22Rv1 (cell line): ENCODE data around the gene EHMT1.
"Not testable (repeated sequence)": the region's sequence is repeated elsewhere in the genome, so short reads cannot be mapped to it uniquely, and the experiment has no call there.

Experiments
- H3K27ac ChIP-seq: fragments of 450-650 bp; 2 replicates; pipeline ENCODE4 v1.5.1; 2017
- ZFX ChIP-seq: fragments of 450-650 bp; IDR thresholded peaks from 2 replicates; pipeline ENCODE4 v1.6.1; 2017; ENCODE audit warnings: antibody characterized with exemption, borderline replicate concordance
- TF ChIP-seq, protein P1 (sequence below): fragments of 450-650 bp; IDR thresholded peaks from 2 replicates; pipeline ENCODE4 v1.5.1; 2017; ENCODE audit warnings: mild to moderate bottlenecking

Gene EHMT1

DNA sequence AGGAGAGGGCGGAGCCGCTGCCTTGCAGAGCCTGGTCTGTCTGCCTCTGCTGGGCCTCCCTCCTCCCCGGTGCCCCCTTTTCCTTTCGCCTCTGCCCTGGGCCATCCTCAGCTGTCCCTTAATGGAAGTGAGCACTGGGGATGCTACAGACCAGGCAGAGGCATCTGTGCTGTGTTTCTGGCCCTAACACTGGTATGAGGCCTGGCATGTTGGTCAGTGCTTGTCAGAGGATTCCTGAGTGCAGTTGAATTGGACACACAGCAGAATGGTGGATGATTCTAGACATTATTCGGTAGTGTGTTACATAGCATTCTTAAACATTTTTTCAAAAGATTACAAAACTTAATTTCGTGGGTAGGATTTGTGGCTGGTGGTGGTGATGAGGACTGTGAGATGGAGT is 88.6 kb downstream of the EHMT1 start:
- TF ChIP-seq, protein P1, sequence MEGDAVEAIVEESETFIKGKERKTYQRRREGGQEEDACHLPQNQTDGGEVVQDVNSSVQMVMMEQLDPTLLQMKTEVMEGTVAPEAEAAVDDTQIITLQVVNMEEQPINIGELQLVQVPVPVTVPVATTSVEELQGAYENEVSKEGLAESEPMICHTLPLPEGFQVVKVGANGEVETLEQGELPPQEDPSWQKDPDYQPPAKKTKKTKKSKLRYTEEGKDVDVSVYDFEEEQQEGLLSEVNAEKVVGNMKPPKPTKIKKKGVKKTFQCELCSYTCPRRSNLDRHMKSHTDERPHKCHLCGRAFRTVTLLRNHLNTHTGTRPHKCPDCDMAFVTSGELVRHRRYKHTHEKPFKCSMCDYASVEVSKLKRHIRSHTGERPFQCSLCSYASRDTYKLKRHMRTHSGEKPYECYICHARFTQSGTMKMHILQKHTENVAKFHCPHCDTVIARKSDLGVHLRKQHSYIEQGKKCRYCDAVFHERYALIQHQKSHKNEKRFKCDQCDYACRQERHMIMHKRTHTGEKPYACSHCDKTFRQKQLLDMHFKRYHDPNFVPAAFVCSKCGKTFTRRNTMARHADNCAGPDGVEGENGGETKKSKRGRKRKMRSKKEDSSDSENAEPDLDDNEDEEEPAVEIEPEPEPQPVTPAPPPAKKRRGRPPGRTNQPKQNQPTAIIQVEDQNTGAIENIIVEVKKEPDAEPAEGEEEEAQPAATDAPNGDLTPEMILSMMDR = no peak
- no peak for TF ChIP-seq ZFX
- H3K27ac ChIP-seq = no peak overlapping the region

DNA sequence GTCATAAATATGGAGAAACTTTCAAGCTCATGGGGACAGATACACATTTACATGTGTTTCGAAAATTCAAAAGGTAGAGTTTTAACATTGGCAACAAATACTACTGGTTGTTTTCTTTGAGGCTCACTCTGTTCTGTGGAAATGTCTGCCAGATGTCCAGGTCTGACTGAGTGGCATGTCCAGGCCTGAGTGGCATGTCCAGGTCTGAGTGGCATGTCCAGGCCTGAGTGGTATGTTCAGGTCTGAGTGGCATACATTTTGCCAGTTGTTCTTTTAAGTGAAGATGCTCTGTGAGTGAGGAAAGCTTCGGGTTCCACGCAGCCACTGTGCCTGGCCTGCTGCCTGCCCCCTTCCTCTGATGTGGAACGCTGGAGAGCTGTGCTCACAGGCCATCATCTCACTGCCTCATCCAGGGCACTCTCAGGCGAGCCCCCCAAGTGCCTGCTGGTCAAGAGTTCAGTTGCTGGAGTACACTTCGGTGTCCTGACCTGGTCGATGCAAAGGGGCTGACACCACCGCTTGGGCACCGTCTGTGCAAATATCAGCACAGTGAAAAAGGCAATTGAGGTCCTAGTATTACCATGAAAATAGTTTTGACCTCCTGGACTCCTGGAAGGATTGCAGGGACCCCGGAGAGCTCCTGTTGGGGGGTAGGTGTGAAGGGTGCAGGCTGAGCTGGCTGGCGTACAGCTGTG is 89.9 kb downstream of the EHMT1 start:
- TF ChIP-seq, protein P1 = no peak
- TF ChIP-seq ZFX = no peak
- no peak overlapping the region for H3K27ac ChIP-seq

DNA sequence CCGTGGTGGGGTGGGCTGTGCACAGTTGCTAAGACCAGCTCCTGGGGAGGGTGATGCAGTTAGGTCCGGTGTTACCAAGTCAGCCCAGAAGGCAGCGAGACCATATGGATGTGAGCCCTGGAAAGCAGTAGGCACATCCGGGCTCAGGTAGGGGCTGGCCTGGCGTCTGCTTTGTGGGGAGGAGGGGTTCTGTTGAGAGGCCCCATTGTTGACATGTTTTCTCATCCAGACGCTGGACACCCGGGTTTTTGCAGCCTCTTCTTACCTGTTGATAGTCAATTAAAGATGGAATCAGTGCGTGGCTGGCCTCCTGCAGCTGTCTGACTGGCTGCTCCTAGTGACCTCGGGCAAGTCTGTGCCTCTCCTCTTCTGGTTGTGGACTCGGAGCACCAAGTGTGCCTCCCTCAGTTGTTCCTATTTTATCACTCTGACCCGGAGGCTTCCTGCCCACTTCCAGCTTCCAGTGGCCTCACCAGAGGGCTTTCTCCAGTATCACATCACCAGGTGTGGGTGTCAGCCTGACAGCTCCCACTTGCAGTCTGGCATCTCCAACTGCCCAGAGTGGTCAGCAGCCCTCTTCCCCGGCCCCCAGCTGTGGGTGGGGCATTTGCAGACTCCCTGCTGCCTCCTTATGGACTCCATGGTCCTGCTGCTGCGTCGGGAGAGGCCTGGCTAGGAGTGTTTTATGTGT is 90.8 kb downstream of the EHMT1 start:
- no peak overlapping the region for H3K27ac ChIP-seq
- no peak for TF ChIP-seq ZFX
- TF ChIP-seq, protein P1 = no peak

DNA sequence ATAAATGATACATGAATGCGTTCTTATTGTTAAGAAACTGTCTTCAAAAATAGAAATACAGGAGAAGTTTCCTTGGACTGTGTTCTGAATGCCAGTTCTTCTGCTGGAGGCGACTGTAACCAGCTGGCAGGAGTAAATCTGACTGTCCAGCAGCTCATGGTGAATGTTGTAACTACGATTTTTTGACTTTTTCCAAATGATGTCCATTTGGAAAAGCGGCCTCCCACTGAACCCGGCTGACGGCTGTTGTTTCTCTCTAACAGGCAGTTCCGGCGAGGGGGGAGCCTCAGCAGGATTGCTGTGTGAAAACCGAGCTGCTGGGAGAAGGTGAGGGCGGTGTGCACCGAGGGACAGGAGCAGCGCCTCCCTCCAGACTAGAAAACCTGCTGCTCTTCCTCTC is 91.9 kb downstream of the EHMT1 start:
- TF ChIP-seq, protein P1 = no peak
- TF ChIP-seq ZFX = no peak
- H3K27ac ChIP-seq = no peak overlapping the region

- TF ChIP-seq, protein P1 = no peak
- no peak for TF ChIP-seq ZFX
- H3K27ac ChIP-seq = no peak overlapping the region
Measured at GRCh38 chr9:137711678-137712105, 92.9 kb downstream of the EHMT1 start.

GRCh38 chr9:137715321-137715720 is 96.5 kb downstream of the EHMT1 start:
- no peak overlapping the region for H3K27ac ChIP-seq
- no peak for TF ChIP-seq ZFX
- TF ChIP-seq, protein P1 = no peak

DNA sequence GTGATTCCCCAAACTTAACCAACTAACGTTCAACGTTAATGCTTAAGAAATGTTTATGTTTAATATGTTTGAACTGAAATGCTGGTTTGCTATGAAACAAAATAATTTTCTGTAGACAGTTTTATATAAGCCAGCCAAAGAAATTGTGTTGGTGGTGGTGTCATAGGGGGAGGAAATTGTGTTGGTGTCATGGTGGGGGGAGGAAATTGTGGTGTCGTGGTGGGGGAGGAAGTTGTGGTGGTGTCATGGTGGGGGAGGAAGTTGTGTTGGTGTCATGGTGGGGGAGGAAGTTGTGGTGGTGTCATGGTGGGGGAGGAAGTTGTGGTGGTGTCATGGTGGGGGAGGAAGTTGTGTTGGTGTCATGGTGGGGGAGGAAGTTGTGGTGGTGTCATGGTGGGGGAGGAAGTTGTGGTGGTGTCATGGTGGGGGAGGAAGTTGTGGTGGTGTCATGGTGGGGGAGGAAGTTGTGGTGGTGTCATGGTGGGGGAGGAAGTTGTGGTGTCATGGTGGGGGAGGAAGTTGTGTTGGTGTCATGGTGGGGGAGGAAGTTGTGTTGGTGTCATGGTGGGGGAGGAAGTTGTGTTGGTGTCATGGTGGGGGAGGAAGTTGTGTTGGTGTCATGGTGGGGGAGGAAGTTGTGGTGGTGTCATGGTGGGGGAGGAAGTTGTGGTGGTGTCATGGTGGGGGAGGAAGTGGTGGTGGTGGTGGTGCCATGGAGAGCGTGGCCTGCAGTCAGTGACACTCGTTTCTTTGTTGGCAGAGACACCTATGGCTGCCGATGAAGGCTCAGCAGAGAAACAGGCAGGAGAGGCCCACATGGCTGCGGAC is 97.3 kb downstream of the EHMT1 start:
- H3K27ac ChIP-seq = not testable (repeated sequence)
